ENCODE measurements around the gene RNMT. TPM values are rescaled to one million over a fixed set of nuclear protein-coding genes. Genes with fewer than 3 reads are reported as not detected.

Gene RNMT
- total RNA-seq, 1 donor from 2014 or later = 6.4 TPM

DNA sequence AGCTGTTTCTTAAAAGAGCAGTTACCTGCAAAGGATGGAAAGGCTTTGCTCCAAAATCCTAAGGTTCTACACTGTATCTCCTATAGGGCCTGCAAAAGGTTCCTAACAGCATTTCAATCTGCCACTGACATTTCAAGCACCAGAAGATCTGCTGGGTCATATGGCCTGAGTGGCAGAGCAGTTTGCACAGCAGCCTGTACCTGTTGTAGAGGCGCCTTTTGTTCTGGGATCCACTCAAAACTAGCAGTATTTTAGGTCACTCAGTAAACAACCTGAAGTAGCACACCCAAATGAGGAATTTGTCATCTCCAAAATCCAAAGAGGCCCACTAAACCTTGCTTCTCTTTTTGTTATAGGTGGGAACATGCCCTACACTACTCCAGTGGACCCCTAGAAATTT, 6.3 kb upstream of the RNMT start:
- H3K4me3 ChIP-seq = no peak overlapping the region
- TF ChIP-seq, protein P1, sequence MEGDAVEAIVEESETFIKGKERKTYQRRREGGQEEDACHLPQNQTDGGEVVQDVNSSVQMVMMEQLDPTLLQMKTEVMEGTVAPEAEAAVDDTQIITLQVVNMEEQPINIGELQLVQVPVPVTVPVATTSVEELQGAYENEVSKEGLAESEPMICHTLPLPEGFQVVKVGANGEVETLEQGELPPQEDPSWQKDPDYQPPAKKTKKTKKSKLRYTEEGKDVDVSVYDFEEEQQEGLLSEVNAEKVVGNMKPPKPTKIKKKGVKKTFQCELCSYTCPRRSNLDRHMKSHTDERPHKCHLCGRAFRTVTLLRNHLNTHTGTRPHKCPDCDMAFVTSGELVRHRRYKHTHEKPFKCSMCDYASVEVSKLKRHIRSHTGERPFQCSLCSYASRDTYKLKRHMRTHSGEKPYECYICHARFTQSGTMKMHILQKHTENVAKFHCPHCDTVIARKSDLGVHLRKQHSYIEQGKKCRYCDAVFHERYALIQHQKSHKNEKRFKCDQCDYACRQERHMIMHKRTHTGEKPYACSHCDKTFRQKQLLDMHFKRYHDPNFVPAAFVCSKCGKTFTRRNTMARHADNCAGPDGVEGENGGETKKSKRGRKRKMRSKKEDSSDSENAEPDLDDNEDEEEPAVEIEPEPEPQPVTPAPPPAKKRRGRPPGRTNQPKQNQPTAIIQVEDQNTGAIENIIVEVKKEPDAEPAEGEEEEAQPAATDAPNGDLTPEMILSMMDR (IDR thresholded peaks at IDR 0.05) = no peak
- no peaks in the 10 kb centered on the region for H3K36me3 ChIP-seq
- no peaks in the 10 kb centered on the region for H3K27me3 ChIP-seq
- no peak for DNase-seq (ENCODE audit: low spot score in 2 of 2)
- no peaks in the 10 kb centered on the region for H3K9me3 ChIP-seq
- H3K4me1 ChIP-seq = peaks cover 0 to 6% of the 10 kb centered on the region in 2 donors
- intact Hi-C loops (cut with DNase I) = no loop called here
- H3K27ac ChIP-seq = no peak overlapping the region

DNA sequence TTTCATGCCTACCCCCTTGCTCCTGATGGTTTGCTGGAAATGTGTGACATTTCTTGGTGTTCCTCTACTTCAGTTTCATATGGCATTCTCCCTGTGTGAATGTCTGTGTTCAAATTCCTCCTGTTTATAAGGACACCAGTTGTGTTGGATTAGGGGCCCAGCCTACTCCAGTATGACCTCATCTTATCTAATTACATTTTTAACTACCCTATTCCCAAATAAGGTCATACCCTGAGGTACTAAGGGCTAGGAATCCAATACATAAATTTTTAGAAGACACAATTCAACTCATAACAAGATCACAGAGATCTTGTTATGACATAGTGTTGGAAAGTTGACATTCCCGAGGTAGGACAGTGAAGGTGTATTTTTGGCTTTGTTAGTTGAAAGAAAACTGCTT, 5.6 kb upstream of the RNMT start:
- peaks cover 0 to 10% of the 10 kb centered on the region in 2 donors for H3K4me1 ChIP-seq
- H3K4me3 ChIP-seq = no peak overlapping the region
- H3K9me3 ChIP-seq = no peaks in the 10 kb centered on the region
- DNase-seq (ENCODE audit: low spot score in 2 of 2) = no peak
- H3K36me3 ChIP-seq = no peaks in the 10 kb centered on the region
- intact Hi-C loops (cut with DNase I) = no loop called here
- H3K27ac ChIP-seq = no peak overlapping the region
- TF ChIP-seq, protein P1 (IDR thresholded peaks at IDR 0.05) = no peak
- no peaks in the 10 kb centered on the region for H3K27me3 ChIP-seq

DNA sequence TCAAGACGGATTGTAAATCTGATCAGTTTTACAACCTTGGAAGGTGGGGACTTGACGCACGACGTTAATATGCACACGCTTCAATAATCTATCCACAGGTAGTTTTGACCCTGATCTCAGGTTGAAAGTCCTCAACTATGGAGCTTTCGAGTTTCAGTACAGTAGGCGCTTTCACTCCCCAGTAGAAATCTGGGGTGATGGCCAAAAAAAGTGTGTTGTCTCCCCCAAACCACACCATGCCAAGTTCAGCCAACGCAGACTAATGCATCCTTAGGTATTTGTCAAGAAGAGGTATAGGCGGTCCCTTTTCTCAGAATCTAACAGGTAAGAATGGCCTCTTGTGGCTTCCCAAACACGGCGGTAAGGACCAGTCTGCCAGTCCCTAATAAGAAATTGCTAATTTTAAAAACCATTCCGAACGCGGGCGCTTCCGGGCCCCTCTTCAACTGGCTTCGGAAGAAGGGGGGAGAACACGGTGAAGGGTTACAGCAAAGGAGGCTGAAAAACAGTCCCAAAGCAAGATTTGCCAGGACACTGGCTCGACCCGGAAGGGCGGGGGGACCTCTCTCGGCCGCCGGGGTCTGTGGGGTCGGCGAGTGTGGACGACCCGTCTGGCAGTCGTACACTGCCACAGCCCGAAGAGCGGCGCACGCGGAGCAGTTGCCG, 774 bp upstream of the RNMT start:
- TF ChIP-seq, protein P1 (IDR thresholded peaks at IDR 0.05) = no peak
- peaks cover 0 to 13% of the 10 kb centered on the region in 2 donors for H3K4me1 ChIP-seq
- peak overlapping the region; percentile 79 to 89 for H3K4me3 ChIP-seq
- H3K27ac ChIP-seq = peak overlapping the region; percentile 95 to 96
- no peak for DNase-seq (ENCODE audit: low spot score in 2 of 2)
- H3K9me3 ChIP-seq = no peaks in the 10 kb centered on the region
- no peaks in the 10 kb centered on the region for H3K36me3 ChIP-seq
- no peaks in the 10 kb centered on the region for H3K27me3 ChIP-seq
- intact Hi-C loops (cut with DNase I) = loop anchor here (1.0 to 5.0 kb wide), 4 partner anchors 63 to 777 kb away; partner anchors contain the start of genes CEP192 and SEH1L

DNA sequence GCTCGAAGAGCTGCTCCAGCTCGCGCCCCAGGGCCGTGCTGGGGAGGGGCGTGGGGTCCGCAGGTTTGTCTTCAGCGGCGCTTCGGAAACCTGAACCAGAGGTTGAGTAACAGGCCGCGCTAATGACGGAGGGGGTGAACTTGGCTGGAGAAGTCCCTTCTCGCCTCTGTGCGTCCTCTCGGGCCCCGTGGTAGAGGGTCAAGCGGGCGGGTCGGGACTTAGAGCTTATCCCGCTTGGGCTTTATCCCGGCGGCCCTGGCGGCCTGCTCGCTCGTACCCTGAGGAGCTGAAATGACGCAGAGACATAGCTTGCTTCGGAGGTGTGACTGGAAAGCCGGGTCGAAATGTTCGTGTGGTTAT, 479 bp downstream of the RNMT start:
- TF ChIP-seq, protein P1 (IDR thresholded peaks at IDR 0.05) = peak in 1 of 3 experiments; percentile 7
- intact Hi-C loops (cut with DNase I) = loop anchor here (1.0 to 5.0 kb wide), 5 partner anchors 65 to 778 kb away; partner anchors contain the start of genes CEP192, LDLRAD4 and SEH1L

DNA sequence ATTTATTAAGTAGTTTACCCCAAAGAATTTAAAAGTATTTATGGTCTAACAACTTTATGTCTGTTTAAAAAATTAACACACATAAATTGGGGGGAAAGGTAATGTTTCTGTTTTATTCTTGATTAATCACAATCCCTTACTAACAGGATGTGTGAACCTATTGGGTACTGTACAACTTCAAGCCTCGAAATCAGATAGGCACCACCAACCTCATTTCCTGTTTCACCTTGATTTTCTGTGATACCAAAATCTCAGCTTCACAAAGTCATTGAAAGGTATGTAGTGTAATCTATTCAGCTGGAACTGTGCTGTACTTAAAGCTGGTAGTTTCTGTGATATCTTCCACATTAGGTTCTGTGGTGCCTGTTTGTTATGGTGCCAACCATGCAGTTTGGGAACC, 4.0 kb downstream of the RNMT start:
- Histone ChIP-seq H3K9me3 (no peaks in the 10 kb centered on the region), H3K27ac (no peak overlapping the region), H3K27me3 (no peaks in the 10 kb centered on the region), H3K4me1 (peaks cover 0 to 7% of the 10 kb centered on the region in 2 donors), H3K4me3 (no peak overlapping the region), H3K36me3 (peaks cover 3 to 24% of the 10 kb centered on the region in 2 donors)
- no peak for DNase-seq (ENCODE audit: low spot score in 2 of 2)
- TF ChIP-seq, protein P1 (IDR thresholded peaks at IDR 0.05) = no peak
- intact Hi-C loops (cut with DNase I) = no loop called here

More for the DNA sequence above, 479 bp downstream of the RNMT start:
- Histone ChIP-seq H3K4me1 (peaks cover 0 to 13% of the 10 kb centered on the region in 2 donors), H3K9me3 (no peaks in the 10 kb centered on the region), H3K4me3 (peak overlapping the region; percentile 79 to 89), H3K36me3 (no peaks in the 10 kb centered on the region), H3K27me3 (no peaks in the 10 kb centered on the region), H3K27ac (peak overlapping the region; percentile 95 to 96)
- peak in 1 of 2 donors; percentile 75 for DNase-seq (ENCODE audit: low spot score in 2 of 2)
